GM12801 (cell line): Measurements from ENCODE around the gene HGD.

Experiments
- TF ChIP-seq, protein P1 (sequence below): IDR thresholded peaks from one replicate; pipeline ENCODE4 v1.5.1; 2011; ENCODE audit warnings: control low read depth; ENCODE audit not compliant: insufficient read length; ENCODE audit errors: extremely low read depth

The HGD gene

DNA sequence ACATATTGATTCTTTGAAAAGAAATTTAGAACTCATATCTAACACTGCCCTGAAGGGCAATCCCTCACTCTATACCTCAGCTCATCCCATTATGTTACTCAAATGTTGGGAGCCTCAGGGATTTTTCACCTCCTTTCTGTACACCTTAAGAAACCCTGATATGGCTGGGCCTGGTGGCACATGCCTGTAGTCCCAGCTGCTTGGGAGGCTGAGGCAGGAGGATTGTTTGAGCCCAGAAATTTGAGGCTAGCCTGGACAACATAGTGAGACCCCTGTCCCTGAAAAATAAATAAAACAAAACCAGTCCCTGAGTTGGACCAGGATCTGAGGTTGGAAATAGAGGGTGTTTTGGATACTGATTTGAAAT is 58.3 kb downstream of the HGD start:
- TF ChIP-seq, protein P1, sequence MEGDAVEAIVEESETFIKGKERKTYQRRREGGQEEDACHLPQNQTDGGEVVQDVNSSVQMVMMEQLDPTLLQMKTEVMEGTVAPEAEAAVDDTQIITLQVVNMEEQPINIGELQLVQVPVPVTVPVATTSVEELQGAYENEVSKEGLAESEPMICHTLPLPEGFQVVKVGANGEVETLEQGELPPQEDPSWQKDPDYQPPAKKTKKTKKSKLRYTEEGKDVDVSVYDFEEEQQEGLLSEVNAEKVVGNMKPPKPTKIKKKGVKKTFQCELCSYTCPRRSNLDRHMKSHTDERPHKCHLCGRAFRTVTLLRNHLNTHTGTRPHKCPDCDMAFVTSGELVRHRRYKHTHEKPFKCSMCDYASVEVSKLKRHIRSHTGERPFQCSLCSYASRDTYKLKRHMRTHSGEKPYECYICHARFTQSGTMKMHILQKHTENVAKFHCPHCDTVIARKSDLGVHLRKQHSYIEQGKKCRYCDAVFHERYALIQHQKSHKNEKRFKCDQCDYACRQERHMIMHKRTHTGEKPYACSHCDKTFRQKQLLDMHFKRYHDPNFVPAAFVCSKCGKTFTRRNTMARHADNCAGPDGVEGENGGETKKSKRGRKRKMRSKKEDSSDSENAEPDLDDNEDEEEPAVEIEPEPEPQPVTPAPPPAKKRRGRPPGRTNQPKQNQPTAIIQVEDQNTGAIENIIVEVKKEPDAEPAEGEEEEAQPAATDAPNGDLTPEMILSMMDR: no peak

DNA sequence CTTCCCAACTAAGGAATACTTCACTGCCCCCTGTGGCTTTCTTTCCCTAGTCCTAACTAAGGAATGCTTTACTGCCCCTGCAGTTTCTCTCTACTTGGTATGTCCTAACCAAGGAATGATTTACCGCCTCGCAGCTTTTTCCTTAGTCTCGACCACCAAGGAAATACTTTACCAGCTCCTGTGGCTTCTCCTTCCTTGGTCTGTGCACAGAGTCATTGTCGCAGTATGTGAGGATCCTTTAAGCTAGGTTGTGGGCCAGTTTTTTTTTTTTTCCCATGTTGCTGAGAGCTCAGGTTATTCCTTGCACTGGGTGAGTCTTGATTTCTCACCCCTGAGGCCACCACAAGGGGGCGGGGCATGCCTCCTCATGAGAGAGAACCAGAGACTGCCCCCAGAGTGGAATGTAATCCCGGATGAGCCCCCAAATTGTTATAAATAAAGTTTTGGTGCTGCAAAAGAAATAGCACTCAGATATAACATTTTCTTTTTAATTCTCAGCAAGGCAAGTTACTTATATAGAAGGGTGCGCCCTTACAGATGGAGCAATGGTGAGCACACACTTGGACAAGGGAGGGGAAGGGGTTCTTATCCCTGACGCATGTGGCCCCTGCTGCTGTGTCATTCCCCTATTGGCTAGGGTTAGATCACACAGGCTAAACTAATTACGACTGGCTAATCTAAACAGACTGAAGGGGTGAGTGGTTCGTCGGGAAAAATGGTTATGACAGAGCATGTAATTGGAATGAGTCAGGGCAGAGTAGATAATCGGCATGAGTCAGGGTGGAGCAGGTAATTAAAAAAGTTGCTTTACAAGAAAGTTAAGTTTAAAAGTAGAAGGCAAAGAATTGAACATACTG is 58.9 kb downstream of the HGD start:
- TF ChIP-seq, protein P1: no peak

DNA sequence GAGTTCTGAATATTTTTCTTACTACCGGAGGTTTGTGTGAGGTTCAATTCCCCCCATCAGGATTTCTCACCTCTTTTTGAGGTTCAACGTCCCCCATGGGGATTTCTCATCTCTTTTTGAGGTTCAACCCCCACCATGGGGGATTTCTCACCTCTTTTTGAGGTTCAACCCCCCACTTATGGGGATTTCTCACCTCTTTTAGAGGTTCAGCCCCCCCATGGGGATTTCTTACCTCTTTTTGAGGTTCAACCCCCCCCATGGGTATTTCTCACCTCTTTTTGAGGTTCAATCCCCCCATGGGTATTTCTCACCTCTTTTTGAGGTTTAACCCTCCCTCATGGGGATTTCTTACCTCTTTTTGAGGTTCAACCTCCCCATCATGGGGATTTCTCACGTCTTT is 59.6 kb downstream of the HGD start:
- TF ChIP-seq, protein P1: no peak

DNA sequence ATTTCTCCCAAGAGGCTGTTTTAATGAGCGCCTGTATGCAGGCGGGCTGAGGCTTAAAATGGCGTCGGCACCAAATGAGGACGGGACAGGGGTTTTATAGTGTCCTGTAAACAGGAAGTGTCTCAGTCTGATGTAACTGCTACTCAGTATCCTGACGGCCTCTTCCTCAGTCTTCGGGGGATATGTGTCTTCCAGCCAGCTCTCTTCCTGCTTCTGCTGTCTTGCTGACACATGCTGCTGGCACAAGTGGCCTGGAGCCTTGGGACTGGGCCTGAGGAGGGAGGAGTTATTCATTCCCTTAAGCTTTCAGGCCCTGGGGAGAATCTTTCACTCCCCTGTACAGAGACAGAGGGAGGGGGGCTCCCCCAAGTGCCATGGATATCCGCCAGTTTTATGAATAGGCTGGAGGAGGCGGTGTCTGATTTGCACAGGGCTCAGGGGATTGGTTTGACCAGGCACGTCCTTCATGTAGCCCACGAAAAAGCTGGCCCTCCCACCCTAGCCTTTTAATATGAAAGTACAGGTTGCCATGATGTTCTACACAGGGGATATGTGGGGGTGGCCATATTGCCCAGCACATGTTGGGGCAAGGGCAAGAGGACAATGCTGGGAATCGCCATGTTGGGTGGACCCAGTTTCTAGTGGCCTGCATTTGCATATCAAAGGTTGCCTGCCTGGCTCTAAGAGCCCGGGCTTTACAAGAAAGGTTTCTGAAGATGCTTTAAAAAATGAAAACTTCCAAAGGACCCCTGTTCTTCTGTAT is 66.0 kb downstream of the HGD start:
- TF ChIP-seq, protein P1: no peak

DNA sequence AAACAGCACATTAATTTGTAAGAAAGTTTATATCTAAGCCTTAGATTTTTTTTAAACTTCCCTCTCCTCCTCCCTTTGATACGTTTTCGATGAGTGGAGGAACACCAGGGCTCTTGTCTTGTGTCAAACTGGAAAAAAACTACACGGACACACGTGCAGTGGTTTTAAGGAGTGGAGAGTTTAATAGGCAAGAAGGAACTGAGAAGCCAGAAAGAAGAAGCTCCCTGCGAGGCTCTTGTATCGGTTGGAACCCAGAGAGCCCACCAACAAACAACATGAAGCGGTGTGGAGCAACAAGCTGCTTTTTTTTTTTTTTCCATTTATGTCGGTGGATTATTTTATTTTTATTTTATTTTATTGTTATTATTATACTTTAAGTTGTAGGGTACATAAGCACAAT is 67.3 kb downstream of the HGD start:
- TF ChIP-seq, protein P1: no peak

DNA sequence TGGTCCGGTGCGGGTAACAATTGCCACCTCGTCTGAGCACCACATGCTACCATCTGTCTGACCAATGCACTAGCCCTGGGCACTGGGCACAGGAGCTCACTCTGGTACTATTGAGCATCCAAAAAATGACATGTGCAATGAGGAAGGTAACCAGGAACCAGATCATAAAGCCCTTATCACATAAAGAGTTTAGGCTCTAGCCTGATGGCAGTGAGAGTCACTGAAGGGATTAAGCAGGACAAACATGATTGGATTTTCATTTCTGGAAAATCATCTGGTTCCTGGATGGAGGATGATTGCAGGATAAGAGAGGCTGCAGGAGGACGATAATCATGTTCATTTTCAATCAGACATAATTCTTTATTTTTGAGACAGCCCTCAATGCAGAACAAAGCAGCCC is 73.5 kb downstream of the HGD start:
- TF ChIP-seq, protein P1: no peak

DNA sequence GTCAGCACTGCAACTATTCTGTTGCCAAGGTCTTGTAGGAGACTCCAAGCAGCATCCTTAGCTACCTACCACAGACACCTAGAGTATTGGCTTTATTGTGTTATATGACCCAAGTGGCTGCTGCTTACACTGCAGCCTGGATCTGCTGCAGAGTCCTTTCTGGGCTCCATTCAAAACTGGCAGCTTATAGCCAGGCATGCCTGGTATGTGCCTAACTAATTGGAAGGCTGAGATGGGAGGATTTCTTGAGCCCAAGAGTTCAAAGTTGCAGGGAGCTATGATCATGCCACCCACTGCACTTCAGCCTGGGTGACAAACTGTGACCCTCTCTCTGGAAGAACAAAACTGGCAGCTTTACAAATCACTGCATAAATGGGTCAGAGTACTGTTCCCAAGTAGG is 77.3 kb downstream of the HGD start:
- TF ChIP-seq, protein P1: no peak
